ENCODE results near the gene OR14A2.
"Not testable (repeated sequence)": the region's sequence is repeated elsewhere in the genome, so short reads cannot be mapped to it uniquely, and the experiment has no call there.

The OR14A2 gene

GRCh38 chr1:247748041-247748440 lies at the start of gene OR14A2:
TSS of gene OR14A2 (minus strand) at chr1:247748141.
- no peak for DNase-seq (ENCODE audit: low read depth in 1 of 2, low spot score in 1 of 2)

- DNase-seq (ENCODE audit: low read depth in 1 of 2, low spot score in 1 of 2): no peak
Observed at GRCh38 chr1:247797518-247797917, 49.6 kb upstream of the OR14A2 start.

DNA sequence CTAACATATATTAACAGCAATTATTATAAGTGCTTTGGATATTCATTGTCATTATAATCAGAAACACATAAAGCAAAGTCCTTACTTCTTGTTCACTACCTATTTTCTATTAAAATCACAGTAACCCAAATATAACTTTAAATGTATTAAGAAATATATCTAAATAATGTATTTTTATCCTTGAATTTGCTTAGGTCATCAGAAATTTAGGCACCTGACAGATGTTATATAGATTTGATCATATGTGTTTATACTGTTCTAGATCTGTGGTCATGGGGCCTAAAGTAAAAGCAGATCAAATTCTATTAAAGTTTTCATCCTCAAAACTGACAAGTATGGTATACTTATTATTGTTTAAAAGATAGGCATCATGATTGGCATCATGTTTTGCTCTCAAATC lies 21.7 kb upstream of the OR14A2 start:
- DNase-seq (ENCODE audit: low read depth in 1 of 2, low spot score in 1 of 2): no peak

GRCh38 chr1:247760456-247760855 lies 12.5 kb upstream of the OR14A2 start, which contains the start of gene OR1C1:
TSS of gene OR1C1 (minus strand) at chr1:247760556. CDS start at chr1:247758406, 2,150 bp downstream.
- no peak for DNase-seq (ENCODE audit: low read depth in 1 of 2, low spot score in 1 of 2)

DNA sequence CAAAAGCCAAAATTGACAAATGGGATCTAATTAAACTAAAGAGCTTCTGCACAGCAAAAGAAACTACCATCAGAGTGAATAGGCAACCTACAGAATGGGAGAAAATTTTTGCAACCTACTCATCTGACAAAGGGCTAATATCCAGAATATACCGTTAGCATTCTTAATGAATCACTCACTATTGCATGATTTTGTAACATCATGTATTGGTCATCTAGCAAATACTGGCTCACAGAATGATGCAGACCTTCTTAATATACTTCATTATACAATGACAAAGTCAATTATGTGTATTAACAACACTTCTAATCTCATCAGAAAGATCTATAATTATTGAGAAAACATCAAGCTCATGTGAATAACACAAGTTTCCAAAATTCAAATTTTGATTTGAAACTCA lies 6.4 kb upstream of the OR14A2 start:
- DNase-seq (ENCODE audit: low read depth in 1 of 2, low spot score in 1 of 2): not testable (repeated sequence)

DNA sequence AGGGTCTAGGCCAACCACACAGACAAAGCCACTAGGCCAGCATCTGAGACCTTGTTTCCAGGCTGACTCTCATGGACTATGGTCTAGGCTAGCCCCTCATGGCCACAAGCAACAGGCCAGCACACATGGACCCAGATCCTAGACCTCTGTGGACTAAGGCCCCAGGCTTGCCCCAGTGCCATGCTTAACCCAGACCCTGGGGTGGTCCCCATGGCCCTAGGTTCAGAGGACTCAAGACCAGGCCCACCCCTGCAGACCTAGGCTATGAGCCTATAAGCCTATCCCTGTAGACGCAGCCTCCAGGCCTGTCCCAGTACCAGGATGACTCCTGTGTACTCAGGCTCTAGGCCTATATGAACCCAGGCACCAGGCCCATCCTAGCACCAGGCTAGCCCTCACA lies 1.9 kb upstream of the OR14A2 start:
- DNase-seq (ENCODE audit: low read depth in 1 of 2, low spot score in 1 of 2): no peak

DNA sequence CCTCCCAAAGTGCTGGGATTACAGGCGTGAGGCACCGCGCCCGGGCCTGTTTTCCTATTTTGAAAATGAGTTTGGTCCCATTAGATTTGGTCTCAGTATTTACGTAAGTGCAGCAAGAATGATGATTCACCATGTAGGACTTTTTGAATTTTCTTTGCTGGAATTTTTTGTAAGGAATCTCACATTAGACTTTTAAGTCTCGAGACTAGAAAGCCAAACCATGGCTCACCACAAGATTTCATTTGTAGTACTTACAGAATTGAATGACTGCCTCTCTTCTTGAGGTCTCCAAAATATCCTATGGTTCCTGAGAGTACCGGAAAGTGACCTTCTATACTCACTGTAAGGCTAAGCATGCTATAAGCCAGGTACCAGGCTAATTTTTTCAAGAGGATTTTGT lies 325 bp downstream of the OR14A2 start:
- no peak for DNase-seq (ENCODE audit: low read depth in 1 of 2, low spot score in 1 of 2)

- no peak for DNase-seq (ENCODE audit: low read depth in 1 of 2, low spot score in 1 of 2)
Observed at GRCh38 chr1:247746391-247746935, 1.5 kb downstream of the OR14A2 start.

GRCh38 chr1:247742215-247742760 lies 5.7 kb downstream of the OR14A2 start:
- DNase-seq (ENCODE audit: low read depth in 1 of 2, low spot score in 1 of 2): not testable (repeated sequence)

DNA sequence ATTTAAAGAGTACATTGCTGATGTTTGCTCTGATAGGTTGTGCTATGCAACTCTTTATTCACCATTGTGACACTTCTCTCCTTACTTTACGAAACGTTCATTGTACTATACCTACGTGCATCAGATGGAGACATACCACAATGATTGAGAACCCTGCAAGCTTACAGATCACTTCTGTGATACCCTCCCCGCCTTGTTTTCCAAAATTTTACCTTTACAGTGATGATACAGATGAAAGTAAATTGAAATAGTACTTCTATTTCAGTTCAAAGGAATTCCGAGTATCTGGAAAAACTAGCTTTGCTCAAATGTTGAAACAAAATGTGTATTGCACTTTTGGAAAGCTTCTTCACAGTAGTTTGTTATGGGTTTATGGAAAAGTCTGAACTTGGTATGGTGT lies 6.2 kb downstream of the OR14A2 start:
- DNase-seq (ENCODE audit: low read depth in 1 of 2, low spot score in 1 of 2): no peak

DNA sequence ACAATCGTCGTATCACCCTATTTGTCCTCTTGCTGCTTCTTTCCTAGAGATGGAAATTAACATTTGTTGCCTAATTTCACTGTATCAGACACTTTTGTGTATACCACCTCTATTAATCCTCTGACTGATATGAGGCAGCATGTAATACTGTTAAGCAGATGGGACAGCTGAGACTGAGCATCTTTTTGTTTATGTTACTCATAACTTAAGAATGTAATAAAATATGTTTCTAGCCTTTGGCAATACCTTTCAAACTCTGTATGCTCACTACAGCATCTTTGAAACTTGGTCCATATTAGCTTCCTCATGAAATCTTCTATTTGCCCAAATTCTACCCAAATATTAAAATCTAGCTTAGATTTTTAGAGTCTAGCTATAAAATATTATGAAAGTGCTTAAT lies 7.2 kb downstream of the OR14A2 start:
- DNase-seq (ENCODE audit: low read depth in 1 of 2, low spot score in 1 of 2): no peak

DNA sequence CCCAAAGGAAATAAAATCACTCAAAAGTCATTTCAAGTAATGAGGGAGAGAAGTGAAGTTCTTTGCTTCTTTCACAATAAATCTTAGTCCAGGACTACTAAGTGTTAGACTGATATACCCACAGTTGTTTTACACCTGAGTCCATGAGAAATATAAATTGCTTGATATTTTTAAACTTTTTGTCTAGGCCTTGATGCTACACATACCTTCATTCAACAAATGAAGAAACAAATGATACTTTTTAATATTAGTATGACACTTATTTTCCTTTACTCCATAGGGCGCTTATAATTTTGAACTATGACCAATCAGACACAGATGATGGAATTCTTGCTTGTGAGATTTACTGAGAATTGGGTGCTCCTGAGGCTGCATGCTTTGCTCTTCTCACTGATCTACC lies 9.6 kb downstream of the OR14A2 start, which contains the start of gene OR14K1:
Gene OR14K1, plus strand, starts transcription at position 301 of the 400 bp plus-strand sequence. Its CDS starts 0 bp downstream, at position 301.
- no peak for DNase-seq (ENCODE audit: low read depth in 1 of 2, low spot score in 1 of 2)

- DNase-seq (ENCODE audit: low read depth in 1 of 2, low spot score in 1 of 2): no peak
Observed at GRCh38 chr1:247721222-247721621, 26.7 kb downstream of the OR14A2 start.

- no peak for DNase-seq (ENCODE audit: low read depth in 1 of 2, low spot score in 1 of 2)
Observed at GRCh38 chr1:247716546-247716945, 31.4 kb downstream of the OR14A2 start, which contains the start of gene OR6F1. TSS of gene OR6F1 (minus strand) at chr1:247716646. CDS start at chr1:247712755, 3,891 bp downstream.

DNA sequence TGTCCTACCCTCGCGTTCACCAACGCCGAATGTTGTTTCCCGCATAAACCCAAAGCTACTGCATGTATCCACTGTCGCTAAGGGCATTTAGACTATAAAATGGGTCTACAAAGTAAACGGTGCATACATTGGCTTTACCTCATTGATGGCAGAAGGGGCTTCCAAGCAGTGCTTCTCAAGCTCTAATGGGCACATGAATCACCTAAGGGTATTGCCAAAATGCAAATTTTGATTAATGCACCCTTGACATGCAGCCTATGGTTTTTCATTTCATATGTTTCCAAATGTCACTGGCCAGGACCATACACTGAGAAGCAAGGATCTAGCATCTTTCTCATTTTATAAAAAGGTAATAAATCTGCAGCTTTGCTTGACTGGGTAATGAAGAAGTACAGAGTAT lies 34.2 kb downstream of the OR14A2 start:
- DNase-seq (ENCODE audit: low read depth in 1 of 2, low spot score in 1 of 2): no peak

- DNase-seq (ENCODE audit: low read depth in 1 of 2, low spot score in 1 of 2): not testable (repeated sequence)
Observed at GRCh38 chr1:247710681-247711080, 37.3 kb downstream of the OR14A2 start.

- no peak for DNase-seq (ENCODE audit: low read depth in 1 of 2, low spot score in 1 of 2)
Observed at GRCh38 chr1:247701338-247701737, 46.6 kb downstream of the OR14A2 start.

GRCh38 chr1:247681288-247681897 lies 66.5 kb downstream of the OR14A2 start:
- DNase-seq (ENCODE audit: low read depth in 1 of 2, low spot score in 1 of 2): no peak

- DNase-seq (ENCODE audit: low read depth in 1 of 2, low spot score in 1 of 2): no peak
Observed at GRCh38 chr1:247680171-247680570, 67.8 kb downstream of the OR14A2 start.

GRCh38 chr1:247679639-247680038 lies 68.3 kb downstream of the OR14A2 start, which contains the start of gene OR13G1:
TSS of gene OR13G1 (minus strand) at chr1:247679739. CDS start at chr1:247673041, 6,698 bp downstream.
- DNase-seq (ENCODE audit: low read depth in 1 of 2, low spot score in 1 of 2): no peak

Data from stimulated activated CD4-positive, alpha-beta T cell treated with anti-CD3 and anti-CD28 coated beads, Interleukin-15, amount 100 ng/mL, for 1 hour (primary cell).